Endothelial cell of umbilical vein (primary cell): ENCODE data around the gene C13orf46. TPM values are rescaled to one million over a fixed set of nuclear protein-coding genes. Genes with fewer than 3 reads are reported as not detected.

Experiments
- BruUV-seq: library from RNA; stranded (reverse); fragments of 400-500 nt; replicated peaks from 2 replicates; lab custom pipeline; 2021; lab: Mats Ljungman, UMichigan
- CTCF ChIA-PET: fragments of 300-600, 350-600 bp; sonication (Branson Sonifier 250); formaldehyde crosslinking; loops from one replicate; lab custom pipeline; 2021; ENCODE audit warnings: antibody characterized with exemption, inconsistent platforms; lab: Charles Lee
- POLR2A ChIA-PET: fragments of 300-600, 350-600 bp; sonication (Branson Sonifier 250); formaldehyde crosslinking; loops from one replicate; lab custom pipeline; 2021; ENCODE audit warnings: antibody characterized with exemption, inconsistent platforms; lab: Charles Lee
- DNase-seq: peaks from one replicate; pipeline ENCODE4 v3.0.0-alpha.2; 2011; ENCODE audit warnings: low read depth, low spot score
- FAIRE-seq: peaks from 2 replicates; lab custom pipeline; 2011; peaks lifted over from hg19 to GRCh38; lab: Jason Lieb, UNC
- H2AFZ ChIP-seq: 2 replicates; pipeline ENCODE4 v1.6.0; 2012; ENCODE audit warnings: low read depth, low read length, control low read depth, inconsistent platforms
- H3K27ac ChIP-seq: 2 replicates; pipeline ENCODE4 v1.5.1; 2011; ENCODE audit warnings: low read depth, mild to moderate bottlenecking, control low read depth, low read length, moderate library complexity; ENCODE audit not compliant: insufficient read depth
- H3K27me3 ChIP-seq, 2 experiments: 2 replicates each; pipeline versions ENCODE4 v1.6.0 to v1.6.1; 2011; ENCODE audit warnings: low read length in 2 of 2, mixed read lengths in 1 of 2; ENCODE audit not compliant: control insufficient read depth in 2 of 2, insufficient read depth in 2 of 2
- H3K36me3 ChIP-seq, 2 experiments: 2 replicates in 1 of 2; 3 replicates in 1 of 2; pipeline ENCODE4 v1.5.1; 2011; ENCODE audit warnings: low read length in 2 of 2, mild to moderate bottlenecking in 1 of 2, moderate library complexity in 1 of 2; ENCODE audit not compliant: control insufficient read depth in 2 of 2, insufficient read depth in 2 of 2; ENCODE audit errors: extremely low read depth in 1 of 2
- H3K4me1 ChIP-seq: 3 replicates; pipeline ENCODE4 v1.5.1; 2011; ENCODE audit warnings: mild to moderate bottlenecking, low read length; ENCODE audit not compliant: control insufficient read depth, insufficient read depth; ENCODE audit errors: extremely low read depth
- H3K4me2 ChIP-seq: 2 replicates; pipeline ENCODE4 v1.6.1; 2011; ENCODE audit warnings: low read length, control low read depth, mixed read lengths; ENCODE audit not compliant: insufficient read depth
- H3K4me3 ChIP-seq, 3 experiments: fragments of 200-600 bp in 1 of 3; sonication (generic), shearing (Covaris generic) in 1 of 3; replicated peaks in 1 of 3; 2 replicates each; pipeline ENCODE4 v1.5.1; 2011 to 2016; ENCODE audit warnings: control low read depth in 3 of 3, low read length in 3 of 3, mild to moderate bottlenecking in 2 of 3, inconsistent platforms in 1 of 3, low read depth in 1 of 3, moderate library complexity in 1 of 3; ENCODE audit not compliant: insufficient read depth in 1 of 3
- H3K79me2 ChIP-seq: 2 replicates; pipeline ENCODE4 v1.6.0; 2012; ENCODE audit warnings: low read length, inconsistent platforms; ENCODE audit not compliant: control insufficient read depth, insufficient read depth
- H3K9ac ChIP-seq: replicated peaks from 2 replicates; pipeline ENCODE3; 2011; ENCODE audit warnings: low read length, control low read depth; ENCODE audit not compliant: insufficient read depth; ENCODE audit errors: extremely low read depth
- H3K9me1 ChIP-seq: replicated peaks from 3 replicates; pipeline ENCODE4 v1.6.0; 2011; ENCODE audit warnings: mild to moderate bottlenecking, low read length; ENCODE audit not compliant: control insufficient read depth, insufficient read depth; ENCODE audit errors: extremely low read depth
- H3K9me3 ChIP-seq: replicated peaks from 2 replicates; pipeline ENCODE4 v1.5.1; 2012; ENCODE audit warnings: low read length, inconsistent platforms; ENCODE audit not compliant: control insufficient read depth, insufficient read depth
- H4K20me1 ChIP-seq: replicated peaks from 2 replicates; pipeline ENCODE3; 2011; ENCODE audit warnings: mild to moderate bottlenecking, low read length; ENCODE audit not compliant: control insufficient read depth, insufficient read depth; ENCODE audit errors: extremely low read depth
- EZH2 ChIP-seq: IDR thresholded peaks from 2 replicates; pipeline ENCODE4 v1.6.1; 2012; ENCODE audit warnings: borderline replicate concordance, low read depth, mild to moderate bottlenecking, moderate library complexity, low read length, inconsistent platforms; ENCODE audit not compliant: severe bottlenecking
- FOS ChIP-seq: IDR thresholded peaks from 2 replicates; pipeline ENCODE4 v1.6.1; 2011; ENCODE audit warnings: mild to moderate bottlenecking, low read length, moderate library complexity, borderline replicate concordance; ENCODE audit not compliant: insufficient read depth
- GATA2 ChIP-seq: IDR thresholded peaks from 2 replicates; pipeline ENCODE4 v1.7.0; 2011; ENCODE audit warnings: low read depth, mild to moderate bottlenecking, moderate library complexity, mixed read lengths, low read length; ENCODE audit not compliant: insufficient read length, insufficient read depth
- JUN ChIP-seq: IDR thresholded peaks from 2 replicates; pipeline ENCODE4 v1.6.1; 2011; ENCODE audit warnings: borderline replicate concordance, low read depth; ENCODE audit not compliant: insufficient read length, insufficient read depth
- MYC ChIP-seq: IDR thresholded peaks from one replicate; pipeline ENCODE4 v1.6.1; 2011; ENCODE audit warnings: mild to moderate bottlenecking, low read depth, low read length
- POLR2A ChIP-seq: IDR thresholded peaks from 2 replicates; pipeline ENCODE4 v1.6.1; 2012; ENCODE audit warnings: low read depth, mild to moderate bottlenecking, control low read depth, low read length
- POLR2AphosphoS5 ChIP-seq: IDR thresholded peaks from 2 replicates; pipeline ENCODE4 v1.6.1; 2012; ENCODE audit warnings: low read depth, mild to moderate bottlenecking, control low read depth, low read length, moderate library complexity; ENCODE audit not compliant: insufficient read depth
- dilution Hi-C: fragments of 300-500 bp; cut with MboI; formaldehyde crosslinking; loops from one replicate; pipeline ENCODE4 v1.15.0; 2019; ENCODE audit warnings: low sequenced_read_pairs; ENCODE audit not compliant: extremely low pct_ligation_motif_present
- intact Hi-C: fragments of 100-400 bp; cut with micrococcal nuclease; formaldehyde crosslinking; loops from one replicate; pipeline ENCODE4 v1.10.0; 2022
- polyA plus RNA-seq, 4 experiments: library from polyadenylated mRNA; depleted of rRNA in 3 of 4; stranded (reverse) in 3 of 4; unstranded in 1 of 4; fragments of >200 nt; gene quantifications; 2 replicates each; pipeline versions ENCODE4 v1.2.1 to v1.2.3, GENCODE V29; 2011 to 2012; ENCODE audit warnings: missing spikeins in 1 of 4
- total RNA-seq: library from RNA; stranded (reverse); gene quantifications from 2 replicates; pipeline ENCODE4 v1.2.3, GENCODE V29; 2021
- TF ChIP-seq, protein P1 (sequence below), 2 donors: IDR thresholded peaks; 1 replicate in 1 of 2; 2 replicates in 1 of 2; pipeline ENCODE4 v1.5.1; 2011; ENCODE audit warnings: low read length in 2 of 2, mild to moderate bottlenecking in 2 of 2, moderate library complexity in 2 of 2, control low read depth in 1 of 2, inconsistent platforms in 1 of 2, low read depth in 1 of 2; ENCODE audit not compliant: insufficient read depth in 1 of 2; ENCODE audit errors: extremely low read depth in 1 of 2
- TF ChIP-seq, protein P2 (sequence below): IDR thresholded peaks from 2 replicates; pipeline ENCODE4 v1.6.1; 2011; ENCODE audit not compliant: insufficient read depth, insufficient read length

Gene C13orf46
- total and polyA plus RNA-seq, 2 donors (not counting 3 experiments of a cell fraction or from before 2014, with no cell fraction given) = 1.3 to 1.7 TPM

DNA sequence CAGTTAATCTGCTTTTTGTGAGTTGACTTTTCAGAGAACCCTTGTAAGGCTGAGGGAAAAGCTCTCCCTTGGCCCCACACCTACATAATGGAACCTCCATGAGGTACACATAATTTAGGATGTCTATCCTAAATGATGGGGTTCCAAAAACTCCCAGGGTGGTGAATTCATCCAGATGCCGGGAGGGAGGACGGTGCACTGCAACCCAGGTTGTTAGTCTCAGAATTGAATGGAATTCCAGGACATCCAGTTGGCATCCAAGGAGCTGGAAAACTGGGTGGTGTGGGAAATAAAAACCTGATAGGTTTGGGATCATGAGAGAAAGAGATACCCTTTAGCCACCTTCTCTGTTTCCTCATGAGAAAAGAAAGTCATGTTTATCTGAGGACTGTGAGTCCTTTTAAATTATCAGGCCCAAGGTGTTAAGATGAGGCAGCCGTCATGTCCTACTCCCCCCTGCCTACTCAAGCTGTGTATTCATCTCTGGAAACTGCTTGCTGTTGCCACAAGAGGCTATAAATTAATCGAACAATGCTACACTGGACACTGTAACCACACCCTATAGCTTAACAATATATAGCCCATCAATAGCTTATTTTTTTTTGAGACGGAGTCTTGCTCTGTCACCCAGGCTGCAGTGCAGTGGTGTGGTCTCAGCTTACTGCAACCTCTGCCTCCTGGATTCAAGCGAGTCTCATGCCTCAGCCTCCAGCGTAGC is 49.5 kb downstream of the C13orf46 start:
- no peaks in the 10 kb centered on the region for H3K79me2 ChIP-seq
- no peak for FAIRE-seq
- dilution Hi-C loops (no loop called here), intact Hi-C loops (no loop called here)
- no peaks in the 10 kb centered on the region for H3K9me1 ChIP-seq
- TF ChIP-seq, protein P1, sequence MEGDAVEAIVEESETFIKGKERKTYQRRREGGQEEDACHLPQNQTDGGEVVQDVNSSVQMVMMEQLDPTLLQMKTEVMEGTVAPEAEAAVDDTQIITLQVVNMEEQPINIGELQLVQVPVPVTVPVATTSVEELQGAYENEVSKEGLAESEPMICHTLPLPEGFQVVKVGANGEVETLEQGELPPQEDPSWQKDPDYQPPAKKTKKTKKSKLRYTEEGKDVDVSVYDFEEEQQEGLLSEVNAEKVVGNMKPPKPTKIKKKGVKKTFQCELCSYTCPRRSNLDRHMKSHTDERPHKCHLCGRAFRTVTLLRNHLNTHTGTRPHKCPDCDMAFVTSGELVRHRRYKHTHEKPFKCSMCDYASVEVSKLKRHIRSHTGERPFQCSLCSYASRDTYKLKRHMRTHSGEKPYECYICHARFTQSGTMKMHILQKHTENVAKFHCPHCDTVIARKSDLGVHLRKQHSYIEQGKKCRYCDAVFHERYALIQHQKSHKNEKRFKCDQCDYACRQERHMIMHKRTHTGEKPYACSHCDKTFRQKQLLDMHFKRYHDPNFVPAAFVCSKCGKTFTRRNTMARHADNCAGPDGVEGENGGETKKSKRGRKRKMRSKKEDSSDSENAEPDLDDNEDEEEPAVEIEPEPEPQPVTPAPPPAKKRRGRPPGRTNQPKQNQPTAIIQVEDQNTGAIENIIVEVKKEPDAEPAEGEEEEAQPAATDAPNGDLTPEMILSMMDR (IDR thresholded peaks at IDR 0.05; ENCODE audit: extremely low read depth in 1 of 2, insufficient read depth in 1 of 2, low read depth in 1 of 2, low read length in 2 of 2) = no peak
- TF ChIP-seq GATA2 = no peak
- TF ChIP-seq, protein P2, sequence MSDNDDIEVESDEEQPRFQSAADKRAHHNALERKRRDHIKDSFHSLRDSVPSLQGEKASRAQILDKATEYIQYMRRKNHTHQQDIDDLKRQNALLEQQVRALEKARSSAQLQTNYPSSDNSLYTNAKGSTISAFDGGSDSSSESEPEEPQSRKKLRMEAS = no peak
- TF ChIP-seq EZH2 = no peak
- no peak for TF ChIP-seq POLR2AphosphoS5
- TF ChIP-seq JUN = no peak
- no peak for TF ChIP-seq FOS
- no peak for TF ChIP-seq POLR2A
- no peak for TF ChIP-seq MYC
- H4K20me1 ChIP-seq = no peaks in the 10 kb centered on the region
- ChIA-PET CTCF (interaction anchor here (0.8 to 1.4 kb wide), 4 partner anchors 20 to 304 kb away, joined by 3 to 5 read pairs (median 4); no protein-coding TSS in a partner anchor), POLR2A (no interaction called here)
- no peak for DNase-seq
- no peak overlapping the region for H3K4me3 ChIP-seq
- H3K36me3 ChIP-seq = no peaks in the 10 kb centered on the region
- H3K9ac ChIP-seq = no peak overlapping the region
- H3K27ac ChIP-seq = no peak overlapping the region
- no peaks in the 10 kb centered on the region for H3K9me3 ChIP-seq
- H3K4me2 ChIP-seq = no peak overlapping the region
- no peak overlapping the region for H2AFZ ChIP-seq
- H3K4me1 ChIP-seq = no peaks in the 10 kb centered on the region
- BruUV-seq = no TSS peak
- peaks cover 5 to 7% of the 10 kb centered on the region in 2 experiments for H3K27me3 ChIP-seq
